ENCODE results near the gene NAGK. TPM values are rescaled to one million over a fixed set of nuclear protein-coding genes. Genes with fewer than 3 reads are reported as not detected.

NAGK gene
- total and polyA plus RNA-seq, 2 experiments from 2014 or later = 47.0 to 55.6 TPM

- 0 out of 2 replicates have a peak, but pooled peaks cover 4% of the 10 kb centered on the region for H3F3A ChIP-seq (replicated peaks; ENCODE audit: low read depth)
- peaks cover 5% of the 10 kb centered on the region for H3K4me1 ChIP-seq (ENCODE audit: insufficient read depth)
- H3K36me3 ChIP-seq (ENCODE audit: insufficient read depth) = no peaks in the 10 kb centered on the region
- Mint-ChIP-seq H3K27ac (no peak overlapping the region), H3K36me3 (ENCODE audit: low read depth) (peaks cover 5% of the 10 kb centered on the region; the same call in 1 of the 3 replicates), H3K9me3 (peaks cover 15% of the 10 kb centered on the region), H3K4me3 (no peak overlapping the region), H3K27me3 (ENCODE audit: insufficient read depth, low read depth, poor library complexity) (no peaks in the 10 kb centered on the region), H3K4me1 (peaks cover 14% of the 10 kb centered on the region)
- no peak overlapping the region for H3K27ac ChIP-seq (ENCODE audit: low read depth)
- H3K4me2 ChIP-seq = no peak overlapping the region
- no peak overlapping the region for H2AFZ ChIP-seq
- no peak overlapping the region for H3K4me3 ChIP-seq
- no peaks in the 10 kb centered on the region for H3K79me2 ChIP-seq (replicated peaks; ENCODE audit: insufficient read depth)
- TF ChIP-seq STAT1 (IDR thresholded peaks at IDR 0.05; ENCODE audit: unreplicated experiment) = no peak
- TF ChIP-seq ZNF462 (CRISPR knock-in tag; IDR thresholded peaks at IDR 0.05) = peak; percentile 89
- TF ChIP-seq POLR2AphosphoS5 (IDR thresholded peaks at IDR 0.05; ENCODE audit: low read depth) = no peak
- TF ChIP-seq CTCF (conservative IDR thresholded peaks at IDR 0.05; ENCODE audit: low read depth in 2 of 2) = peak; percentile 79 to 84
- TF ChIP-seq ZNF114 (CRISPR knock-in tag; IDR thresholded peaks at IDR 0.05) = 0 out of 2 replicates have a peak, but pooled peaks have one; percentile 24
- no peaks in the 10 kb centered on the region for H4K20me1 ChIP-seq (replicated peaks; ENCODE audit: insufficient read depth)
- peak; percentile 75 for DNase-seq (ENCODE audit: low spot score)
- peak; percentile 81 for ATAC-seq
- no peaks in the 10 kb centered on the region for H3K27me3 ChIP-seq (ENCODE audit: insufficient read depth)
- peaks cover 3% of the 10 kb centered on the region; the same call in 1 of the 2 replicates for H3K9me2 ChIP-seq (ENCODE audit: insufficient read depth)
These were observed 31.9 kb downstream of the NAGK start for GRCh38 chr2:71100195-71100964.

All from GM23338 (cell line).